ENCODE measurements around the gene DPM3.
"Not testable (repeated sequence)": the region's sequence is repeated elsewhere in the genome, so short reads cannot be mapped to it uniquely, and the experiment has no call there.

DNA sequence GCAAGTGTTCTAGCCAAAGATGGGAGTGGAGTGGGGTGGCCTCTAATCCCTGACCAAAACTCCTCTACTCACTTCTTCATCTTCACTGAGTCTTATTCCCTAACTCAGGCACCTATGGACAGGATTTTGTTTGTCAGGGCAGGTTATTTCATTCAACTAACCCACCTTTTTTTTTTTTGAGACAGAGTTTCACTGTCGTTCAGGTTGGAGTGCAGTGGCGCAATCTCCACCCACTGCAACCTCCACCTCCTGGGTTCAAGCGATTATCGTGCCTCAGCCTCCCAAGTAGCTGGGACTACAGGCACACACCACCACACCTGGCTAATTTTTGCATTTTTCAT lies 27.7 kb upstream of the DPM3 start:
- TF ChIP-seq, protein P1, sequence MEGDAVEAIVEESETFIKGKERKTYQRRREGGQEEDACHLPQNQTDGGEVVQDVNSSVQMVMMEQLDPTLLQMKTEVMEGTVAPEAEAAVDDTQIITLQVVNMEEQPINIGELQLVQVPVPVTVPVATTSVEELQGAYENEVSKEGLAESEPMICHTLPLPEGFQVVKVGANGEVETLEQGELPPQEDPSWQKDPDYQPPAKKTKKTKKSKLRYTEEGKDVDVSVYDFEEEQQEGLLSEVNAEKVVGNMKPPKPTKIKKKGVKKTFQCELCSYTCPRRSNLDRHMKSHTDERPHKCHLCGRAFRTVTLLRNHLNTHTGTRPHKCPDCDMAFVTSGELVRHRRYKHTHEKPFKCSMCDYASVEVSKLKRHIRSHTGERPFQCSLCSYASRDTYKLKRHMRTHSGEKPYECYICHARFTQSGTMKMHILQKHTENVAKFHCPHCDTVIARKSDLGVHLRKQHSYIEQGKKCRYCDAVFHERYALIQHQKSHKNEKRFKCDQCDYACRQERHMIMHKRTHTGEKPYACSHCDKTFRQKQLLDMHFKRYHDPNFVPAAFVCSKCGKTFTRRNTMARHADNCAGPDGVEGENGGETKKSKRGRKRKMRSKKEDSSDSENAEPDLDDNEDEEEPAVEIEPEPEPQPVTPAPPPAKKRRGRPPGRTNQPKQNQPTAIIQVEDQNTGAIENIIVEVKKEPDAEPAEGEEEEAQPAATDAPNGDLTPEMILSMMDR (IDR thresholded peaks at IDR 0.05; ENCODE audit: insufficient read depth, low read length): not testable (repeated sequence)
- TF ChIP-seq, protein P2, sequence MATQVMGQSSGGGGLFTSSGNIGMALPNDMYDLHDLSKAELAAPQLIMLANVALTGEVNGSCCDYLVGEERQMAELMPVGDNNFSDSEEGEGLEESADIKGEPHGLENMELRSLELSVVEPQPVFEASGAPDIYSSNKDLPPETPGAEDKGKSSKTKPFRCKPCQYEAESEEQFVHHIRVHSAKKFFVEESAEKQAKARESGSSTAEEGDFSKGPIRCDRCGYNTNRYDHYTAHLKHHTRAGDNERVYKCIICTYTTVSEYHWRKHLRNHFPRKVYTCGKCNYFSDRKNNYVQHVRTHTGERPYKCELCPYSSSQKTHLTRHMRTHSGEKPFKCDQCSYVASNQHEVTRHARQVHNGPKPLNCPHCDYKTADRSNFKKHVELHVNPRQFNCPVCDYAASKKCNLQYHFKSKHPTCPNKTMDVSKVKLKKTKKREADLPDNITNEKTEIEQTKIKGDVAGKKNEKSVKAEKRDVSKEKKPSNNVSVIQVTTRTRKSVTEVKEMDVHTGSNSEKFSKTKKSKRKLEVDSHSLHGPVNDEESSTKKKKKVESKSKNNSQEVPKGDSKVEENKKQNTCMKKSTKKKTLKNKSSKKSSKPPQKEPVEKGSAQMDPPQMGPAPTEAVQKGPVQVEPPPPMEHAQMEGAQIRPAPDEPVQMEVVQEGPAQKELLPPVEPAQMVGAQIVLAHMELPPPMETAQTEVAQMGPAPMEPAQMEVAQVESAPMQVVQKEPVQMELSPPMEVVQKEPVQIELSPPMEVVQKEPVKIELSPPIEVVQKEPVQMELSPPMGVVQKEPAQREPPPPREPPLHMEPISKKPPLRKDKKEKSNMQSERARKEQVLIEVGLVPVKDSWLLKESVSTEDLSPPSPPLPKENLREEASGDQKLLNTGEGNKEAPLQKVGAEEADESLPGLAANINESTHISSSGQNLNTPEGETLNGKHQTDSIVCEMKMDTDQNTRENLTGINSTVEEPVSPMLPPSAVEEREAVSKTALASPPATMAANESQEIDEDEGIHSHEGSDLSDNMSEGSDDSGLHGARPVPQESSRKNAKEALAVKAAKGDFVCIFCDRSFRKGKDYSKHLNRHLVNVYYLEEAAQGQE (IDR thresholded peaks at IDR 0.05; ENCODE audit: insufficient replicate concordance, low read depth): not testable (repeated sequence)
